Fibroblast of mammary gland (primary cell): ENCODE results near the gene NME5.

Source experiments
- DNase-seq: peaks from one replicate; pipeline ENCODE4 v3.0.0-alpha.2; 2010; ENCODE audit warnings: low read depth
- H3K4me3 ChIP-seq: 2 replicates; pipeline ENCODE4 v1.5.1; 2011; ENCODE audit warnings: low read depth, mild to moderate bottlenecking, low read length, moderate library complexity; ENCODE audit not compliant: control insufficient read depth
- TF ChIP-seq, protein P1 (sequence below): conservative IDR thresholded peaks from 2 replicates; pipeline ENCODE4 v1.5.1; 2011; ENCODE audit warnings: low read depth, low read length, inconsistent platforms; ENCODE audit not compliant: control insufficient read depth, insufficient read depth

NME5 gene

DNA sequence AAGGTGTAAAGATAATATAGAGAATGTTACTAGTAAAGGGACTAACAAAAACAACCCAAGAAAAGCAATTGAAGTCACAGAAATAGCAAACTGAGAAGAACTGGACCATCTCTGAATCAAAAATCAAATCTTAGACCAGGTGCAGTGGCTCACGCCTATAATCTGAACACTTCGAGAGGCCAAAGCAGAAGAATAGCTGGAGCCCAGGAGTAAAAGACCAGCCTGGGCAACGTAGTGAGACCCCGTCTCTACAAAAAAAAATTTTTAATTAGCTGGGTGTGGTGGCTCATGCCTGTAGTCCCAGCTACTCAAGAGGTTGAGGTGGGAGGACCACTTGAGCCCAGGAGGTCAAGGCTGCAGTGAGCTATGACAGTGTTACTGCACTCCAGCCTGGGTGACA is 28.0 kb downstream of the NME5 start:
- TF ChIP-seq, protein P1, sequence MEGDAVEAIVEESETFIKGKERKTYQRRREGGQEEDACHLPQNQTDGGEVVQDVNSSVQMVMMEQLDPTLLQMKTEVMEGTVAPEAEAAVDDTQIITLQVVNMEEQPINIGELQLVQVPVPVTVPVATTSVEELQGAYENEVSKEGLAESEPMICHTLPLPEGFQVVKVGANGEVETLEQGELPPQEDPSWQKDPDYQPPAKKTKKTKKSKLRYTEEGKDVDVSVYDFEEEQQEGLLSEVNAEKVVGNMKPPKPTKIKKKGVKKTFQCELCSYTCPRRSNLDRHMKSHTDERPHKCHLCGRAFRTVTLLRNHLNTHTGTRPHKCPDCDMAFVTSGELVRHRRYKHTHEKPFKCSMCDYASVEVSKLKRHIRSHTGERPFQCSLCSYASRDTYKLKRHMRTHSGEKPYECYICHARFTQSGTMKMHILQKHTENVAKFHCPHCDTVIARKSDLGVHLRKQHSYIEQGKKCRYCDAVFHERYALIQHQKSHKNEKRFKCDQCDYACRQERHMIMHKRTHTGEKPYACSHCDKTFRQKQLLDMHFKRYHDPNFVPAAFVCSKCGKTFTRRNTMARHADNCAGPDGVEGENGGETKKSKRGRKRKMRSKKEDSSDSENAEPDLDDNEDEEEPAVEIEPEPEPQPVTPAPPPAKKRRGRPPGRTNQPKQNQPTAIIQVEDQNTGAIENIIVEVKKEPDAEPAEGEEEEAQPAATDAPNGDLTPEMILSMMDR, result no peak
- no peak for DNase-seq
- no peak overlapping the region for H3K4me3 ChIP-seq

DNA sequence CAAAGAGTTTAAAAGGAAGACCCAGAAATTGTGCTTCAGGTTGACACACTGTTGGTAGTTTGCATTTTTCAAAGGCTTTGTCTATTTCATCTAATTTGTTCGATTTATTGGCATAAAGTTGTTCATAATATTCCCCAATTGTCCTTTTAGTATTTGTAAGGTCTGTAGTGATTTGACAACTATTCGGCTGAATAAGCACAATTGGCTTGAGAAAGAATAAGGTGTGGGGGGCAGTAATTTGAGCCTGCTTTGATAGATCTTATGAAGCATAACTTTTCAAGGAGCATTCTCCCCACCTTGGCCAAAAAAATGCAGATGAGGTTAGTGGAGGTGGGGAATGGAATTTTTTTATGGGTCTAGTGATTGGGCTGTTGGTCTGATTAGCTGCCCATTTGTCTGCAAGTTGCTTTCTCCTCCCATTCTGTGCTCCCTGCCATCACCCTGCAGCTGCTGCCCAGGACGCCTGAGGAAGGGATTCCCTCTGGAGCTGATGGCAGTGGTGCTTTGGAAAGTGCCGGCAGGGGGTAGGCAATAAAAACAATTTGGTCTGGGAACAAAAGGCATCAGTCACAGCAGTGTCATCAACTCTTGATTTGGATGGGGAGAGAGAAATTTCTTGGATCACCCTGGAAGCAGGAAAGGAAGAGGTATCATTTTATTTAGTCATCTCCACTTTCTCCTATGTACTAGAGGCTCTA is 28.8 kb downstream of the NME5 start:
- no peak for DNase-seq
- no peak overlapping the region for H3K4me3 ChIP-seq
- TF ChIP-seq, protein P1, result no peak

DNA sequence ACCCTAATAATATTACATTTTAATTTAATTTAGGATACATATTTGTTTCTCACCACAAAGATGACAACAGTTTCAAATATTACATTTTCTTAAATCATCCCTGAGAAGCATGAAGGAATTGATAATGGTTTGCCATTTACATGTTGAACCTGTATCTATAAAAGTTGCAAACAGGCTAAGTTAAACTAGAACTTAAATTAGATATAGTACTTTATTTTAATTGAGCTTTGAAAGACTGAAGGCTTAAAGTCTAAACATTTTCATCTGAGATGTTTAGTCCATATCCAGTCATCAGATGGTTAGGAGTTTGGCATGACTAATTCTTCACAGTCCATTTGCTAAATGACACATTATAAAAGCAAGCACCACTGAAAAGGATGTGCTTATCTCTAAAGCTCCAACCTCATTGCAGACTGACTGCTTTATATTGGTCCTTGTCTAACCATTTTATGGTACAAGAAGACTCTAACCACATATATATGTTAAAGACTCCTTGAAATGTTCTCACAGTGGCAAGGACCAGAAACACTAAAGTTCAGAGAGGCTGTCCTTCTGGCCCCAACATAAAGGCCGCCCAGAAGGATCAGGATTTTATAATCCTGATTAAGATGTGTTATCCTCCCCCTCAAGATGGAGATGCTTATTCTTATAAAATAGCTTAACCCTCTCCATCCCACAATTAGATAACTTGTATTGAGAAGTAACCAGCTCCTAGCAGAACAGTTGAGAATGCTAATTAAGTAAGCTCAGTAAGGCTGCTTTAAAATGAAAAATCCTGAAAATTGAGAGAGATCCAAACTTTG is 29.6 kb downstream of the NME5 start:
- TF ChIP-seq, protein P1, result no peak
- no peak overlapping the region for H3K4me3 ChIP-seq
- peak; percentile 4 for DNase-seq

DNA sequence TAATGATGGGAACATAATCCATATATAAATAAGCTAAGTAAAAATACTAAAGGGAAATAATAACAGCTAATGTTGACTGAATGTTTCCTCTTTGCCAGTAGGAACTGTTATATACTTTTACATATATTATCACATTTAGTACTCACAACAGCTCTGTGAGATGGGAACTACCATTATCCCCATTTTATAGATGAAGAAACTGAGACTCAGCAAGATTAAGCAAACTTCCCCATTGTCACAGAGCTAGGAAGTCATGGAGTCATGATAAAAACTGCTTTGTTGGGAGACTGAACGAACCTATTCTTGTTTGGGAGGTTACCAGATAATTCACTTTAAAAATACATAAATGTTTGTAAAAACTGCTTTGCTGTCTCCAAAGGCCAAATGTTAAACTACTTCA is 32.0 kb downstream of the NME5 start:
- H3K4me3 ChIP-seq, result no peak overlapping the region

DNA sequence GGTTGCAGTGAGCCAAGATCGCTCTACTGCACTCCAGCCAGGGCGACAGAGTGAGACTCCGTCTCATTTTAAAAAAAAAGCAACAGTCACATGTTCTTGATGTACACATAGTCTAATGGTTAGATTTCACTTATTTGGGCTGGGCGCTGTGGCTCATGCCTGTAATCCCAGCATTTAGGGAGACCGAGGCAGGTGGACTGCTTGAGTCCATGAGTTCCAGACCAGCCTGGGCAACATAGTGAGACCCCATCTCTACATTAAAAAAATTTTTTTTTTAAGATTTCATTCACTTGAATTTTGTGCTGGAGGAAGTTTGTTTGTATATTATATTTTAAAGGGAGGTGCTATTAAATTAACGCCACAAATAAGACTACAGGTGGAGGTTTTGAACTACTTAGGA is 33.5 kb downstream of the NME5 start:
- TF ChIP-seq, protein P1, result no peak
- no peak for DNase-seq

More for the DNA sequence above, 32.0 kb downstream of the NME5 start:
- DNase-seq, result no peak
- TF ChIP-seq, protein P1, result no peak

DNA sequence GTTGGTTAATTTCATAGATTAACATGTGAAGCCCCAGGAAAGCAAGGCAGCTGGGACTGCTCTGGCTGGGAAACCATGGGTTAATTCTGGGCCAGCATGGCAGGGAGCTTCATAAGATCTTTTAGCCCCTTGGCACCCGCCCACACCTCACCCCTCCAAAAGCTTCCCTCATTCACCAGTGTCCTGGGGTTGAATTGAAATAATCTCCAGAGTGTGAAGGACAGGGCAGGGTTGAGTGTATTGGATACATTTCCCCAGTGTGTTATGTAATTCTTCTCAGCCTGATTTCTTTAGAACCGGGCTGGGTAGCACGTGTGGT is 36.0 kb downstream of the NME5 start:
- H3K4me3 ChIP-seq, result no peak overlapping the region
- no peak for DNase-seq
- TF ChIP-seq, protein P1, result no peak

More for the DNA sequence above, 33.5 kb downstream of the NME5 start:
- H3K4me3 ChIP-seq, result no peak overlapping the region
